Stimulated activated CD8-positive, alpha-beta memory T cell treated with anti-CD3 and anti-CD28 coated beads, Interleukin-12 subunit alpha, Interleukin-12 subunit beta, amount 100 ng/mL, for 24 hours (primary cell): ENCODE data around the gene ZNF516.

Experiments used
- DNase-seq: peaks from one replicate; pipeline ENCODE4 v3.0.0-alpha.2; 2020; ENCODE audit errors: extremely low read depth

ZNF516 gene

GRCh38 chr18:76467371-76468190, 27.5 kb downstream of the ZNF516 start:
- no peak for DNase-seq

GRCh38 chr18:76466410-76466991, 28.5 kb downstream of the ZNF516 start:
- DNase-seq, result no peak

- DNase-seq, result no peak
Observed at GRCh38 chr18:76465630-76466409, 29.2 kb downstream of the ZNF516 start.

GRCh38 chr18:76464281-76465259, 30.5 kb downstream of the ZNF516 start:
- DNase-seq, result no peak

- DNase-seq, result no peak
Observed at GRCh38 chr18:76463872-76464271, 31.2 kb downstream of the ZNF516 start.

- no peak for DNase-seq
Observed at GRCh38 chr18:76463358-76463757, 31.7 kb downstream of the ZNF516 start.

GRCh38 chr18:76462326-76462694, 32.7 kb downstream of the ZNF516 start:
- no peak for DNase-seq

GRCh38 chr18:76461692-76462325, 33.2 kb downstream of the ZNF516 start:
- no peak for DNase-seq

- DNase-seq, result no peak
Observed at GRCh38 chr18:76461148-76461547, 33.9 kb downstream of the ZNF516 start.

GRCh38 chr18:76460482-76460881, 34.6 kb downstream of the ZNF516 start:
- DNase-seq, result no peak

GRCh38 chr18:76459687-76460350, 35.2 kb downstream of the ZNF516 start:
- no peak for DNase-seq

- no peak for DNase-seq
Observed at GRCh38 chr18:76459312-76459686, 35.7 kb downstream of the ZNF516 start.

GRCh38 chr18:76458522-76459311, 36.3 kb downstream of the ZNF516 start:
- no peak for DNase-seq

GRCh38 chr18:76457957-76458356, 37.1 kb downstream of the ZNF516 start:
- no peak for DNase-seq

- DNase-seq, result no peak
Observed at GRCh38 chr18:76457475-76457874, 37.6 kb downstream of the ZNF516 start.

GRCh38 chr18:76456823-76457222, 38.2 kb downstream of the ZNF516 start:
- no peak for DNase-seq

- DNase-seq, result no peak
Observed at GRCh38 chr18:76456018-76456750, 38.9 kb downstream of the ZNF516 start.

- DNase-seq, result no peak
Observed at GRCh38 chr18:76455003-76455676, 39.9 kb downstream of the ZNF516 start.
